ENCODE data around the gene URM1.

URM1 gene

GRCh38 chr9:128416432-128417019 is 45.4 kb downstream of the URM1 start:
- Histone ChIP-seq H3K27me3 (ENCODE audit: insufficient read depth, low read length) (peaks cover 3% of the 10 kb centered on the region; the same call in 1 of the 2 replicates), H3K4me2 (ENCODE audit: low read length) (peak overlapping the region; percentile 32; the same call in 1 of the 2 replicates), H3K9me2 (ENCODE audit: low read depth, low read length) (no peaks in the 10 kb centered on the region), H2AFZ (ENCODE audit: low read length) (no peak overlapping the region), H3K27ac (ENCODE audit: low read depth, low read length, poor library complexity, severe bottlenecking) (peak overlapping the region; percentile 16), H3K36me3 (ENCODE audit: insufficient read depth, low read length) (no peaks in the 10 kb centered on the region), H3F3A (ENCODE audit: insufficient read depth, low read length) (no peaks in the 10 kb centered on the region), H4K20me1 (ENCODE audit: insufficient read depth, low read length) (no peaks in the 10 kb centered on the region), H3K9ac (ENCODE audit: low read length) (no peak overlapping the region; the same call in 1 of the 2 replicates), H3K4me3 (ENCODE audit: low read depth, low read length, poor library complexity, severe bottlenecking) (no peak overlapping the region), H3K9me3 (ENCODE audit: low read length) (no peaks in the 10 kb centered on the region), H3K79me2 (ENCODE audit: insufficient read depth, low read length) (no peaks in the 10 kb centered on the region), H3K4me1 (ENCODE audit: insufficient read depth, low read length, severe bottlenecking) (peaks cover 42% of the 10 kb centered on the region)
- TF ChIP-seq EZH2 (IDR thresholded peaks at IDR 0.05; ENCODE audit: borderline replicate concordance, low read length) (no peak), CTCF (IDR thresholded peaks at IDR 0.05; ENCODE audit: low read length) (no peak)

GRCh38 chr9:128419061-128419925 is 48.1 kb downstream of the URM1 start:
- H3K27ac ChIP-seq (ENCODE audit: low read depth, low read length, poor library complexity, severe bottlenecking) = no peak overlapping the region
- H3K9me3 ChIP-seq (ENCODE audit: low read length) = no peaks in the 10 kb centered on the region
- H2AFZ ChIP-seq (ENCODE audit: low read length) = no peak overlapping the region
- peaks cover 43% of the 10 kb centered on the region for H3K4me1 ChIP-seq (ENCODE audit: insufficient read depth, low read length, severe bottlenecking)
- peak overlapping the region; percentile 97 for H3K4me3 ChIP-seq (ENCODE audit: low read depth, low read length, poor library complexity, severe bottlenecking)
- no peak overlapping the region for H3K9ac ChIP-seq (ENCODE audit: low read length)
- H3K79me2 ChIP-seq (ENCODE audit: insufficient read depth, low read length) = no peaks in the 10 kb centered on the region
- H3K27me3 ChIP-seq (ENCODE audit: insufficient read depth, low read length) = 0 out of 2 replicates have a peak, but pooled peaks cover 3% of the 10 kb centered on the region
- TF ChIP-seq EZH2 (IDR thresholded peaks at IDR 0.05; ENCODE audit: borderline replicate concordance, low read length) = no peak
- TF ChIP-seq CTCF (IDR thresholded peaks at IDR 0.05; ENCODE audit: low read length) = no peak
- H4K20me1 ChIP-seq (ENCODE audit: insufficient read depth, low read length) = no peaks in the 10 kb centered on the region
- H3K36me3 ChIP-seq (ENCODE audit: insufficient read depth, low read length) = no peaks in the 10 kb centered on the region
- H3K4me2 ChIP-seq (ENCODE audit: low read length) = peak overlapping the region; percentile 99; the same call in 1 of the 2 replicates
- no peaks in the 10 kb centered on the region for H3F3A ChIP-seq (ENCODE audit: insufficient read depth, low read length)
- H3K9me2 ChIP-seq (ENCODE audit: low read depth, low read length) = no peaks in the 10 kb centered on the region

- Histone ChIP-seq H3K4me2 (ENCODE audit: low read length) (peak overlapping the region; percentile 99), H3K27me3 (ENCODE audit: insufficient read depth, low read length) (0 out of 2 replicates have a peak, but pooled peaks cover 3% of the 10 kb centered on the region), H4K20me1 (ENCODE audit: insufficient read depth, low read length) (no peaks in the 10 kb centered on the region), H3K9me3 (ENCODE audit: low read length) (no peaks in the 10 kb centered on the region), H2AFZ (ENCODE audit: low read length) (peak overlapping the region; percentile 98), H3K27ac (ENCODE audit: low read depth, low read length, poor library complexity, severe bottlenecking) (no peak overlapping the region), H3K79me2 (ENCODE audit: insufficient read depth, low read length) (no peaks in the 10 kb centered on the region), H3K9ac (ENCODE audit: low read length) (peak overlapping the region; percentile 80), H3K9me2 (ENCODE audit: low read depth, low read length) (no peaks in the 10 kb centered on the region), H3K4me3 (ENCODE audit: low read depth, low read length, poor library complexity, severe bottlenecking) (peak overlapping the region; percentile 97), H3F3A (ENCODE audit: insufficient read depth, low read length) (no peaks in the 10 kb centered on the region), H3K36me3 (ENCODE audit: insufficient read depth, low read length) (no peaks in the 10 kb centered on the region), H3K4me1 (ENCODE audit: insufficient read depth, low read length, severe bottlenecking) (peaks cover 43% of the 10 kb centered on the region)
- TF ChIP-seq CTCF (IDR thresholded peaks at IDR 0.05; ENCODE audit: low read length) = peak; percentile 89
- no peak for TF ChIP-seq EZH2 (IDR thresholded peaks at IDR 0.05; ENCODE audit: borderline replicate concordance, low read length)
These were observed 49.0 kb downstream of the URM1 start for GRCh38 chr9:128420060-128420650.

Data from OCI-LY1 (cell line).